HG03039 (cell line): ENCODE results near the gene BBS9.

Source experiments
- ATAC-seq: cut with Tn5 transposase; IDR thresholded peaks from one replicate; pipeline ENCODE4 v1.9.1; 2021; ENCODE audit warnings: mild to moderate bottlenecking, moderate library complexity; ENCODE audit not compliant: unreplicated experiment

BBS9 gene

GRCh38 chr7:33534833-33535232 lies 405.5 kb downstream of the BBS9 start:
- ATAC-seq = no peak

GRCh38 chr7:33535989-33536388 lies 406.6 kb downstream of the BBS9 start:
- ATAC-seq = no peak

GRCh38 chr7:33536398-33537103 lies 407.2 kb downstream of the BBS9 start:
- no peak for ATAC-seq

GRCh38 chr7:33537104-33537477 lies 407.7 kb downstream of the BBS9 start:
- ATAC-seq = no peak

GRCh38 chr7:33539198-33539597 lies 409.8 kb downstream of the BBS9 start:
- ATAC-seq = no peak

GRCh38 chr7:33539659-33540400 lies 410.5 kb downstream of the BBS9 start:
- ATAC-seq = no peak

GRCh38 chr7:33547880-33548279 lies 418.5 kb downstream of the BBS9 start:
- ATAC-seq = no peak

GRCh38 chr7:33550363-33550762 lies 421.0 kb downstream of the BBS9 start:
- no peak for ATAC-seq

- no peak for ATAC-seq
Measured at GRCh38 chr7:33550979-33551378, 421.6 kb downstream of the BBS9 start.

- ATAC-seq = no peak
Measured at GRCh38 chr7:33554046-33554445, 424.7 kb downstream of the BBS9 start.

- no peak for ATAC-seq
Measured at GRCh38 chr7:33554576-33554975, 425.2 kb downstream of the BBS9 start.

- ATAC-seq = no peak
Measured at GRCh38 chr7:33556472-33556871, 427.1 kb downstream of the BBS9 start.

GRCh38 chr7:33558549-33559323 lies 429.4 kb downstream of the BBS9 start:
- ATAC-seq = no peak

GRCh38 chr7:33559324-33559710 lies 430.0 kb downstream of the BBS9 start:
- ATAC-seq = no peak

- no peak for ATAC-seq
Measured at GRCh38 chr7:33562996-33563395, 433.6 kb downstream of the BBS9 start.

GRCh38 chr7:33563651-33564050 lies 434.3 kb downstream of the BBS9 start:
- ATAC-seq = no peak

GRCh38 chr7:33578166-33578565 lies 448.8 kb downstream of the BBS9 start:
- ATAC-seq = no peak

- ATAC-seq = no peak
Measured at GRCh38 chr7:33578881-33579672, 449.7 kb downstream of the BBS9 start.

- no peak for ATAC-seq
Measured at GRCh38 chr7:33579673-33579960, 450.3 kb downstream of the BBS9 start.

GRCh38 chr7:33581236-33581635 lies 451.9 kb downstream of the BBS9 start:
- ATAC-seq = no peak

- ATAC-seq = no peak
Measured at GRCh38 chr7:33582104-33582503, 452.7 kb downstream of the BBS9 start.
